ENCODE data around the gene CTU2.

DNA sequence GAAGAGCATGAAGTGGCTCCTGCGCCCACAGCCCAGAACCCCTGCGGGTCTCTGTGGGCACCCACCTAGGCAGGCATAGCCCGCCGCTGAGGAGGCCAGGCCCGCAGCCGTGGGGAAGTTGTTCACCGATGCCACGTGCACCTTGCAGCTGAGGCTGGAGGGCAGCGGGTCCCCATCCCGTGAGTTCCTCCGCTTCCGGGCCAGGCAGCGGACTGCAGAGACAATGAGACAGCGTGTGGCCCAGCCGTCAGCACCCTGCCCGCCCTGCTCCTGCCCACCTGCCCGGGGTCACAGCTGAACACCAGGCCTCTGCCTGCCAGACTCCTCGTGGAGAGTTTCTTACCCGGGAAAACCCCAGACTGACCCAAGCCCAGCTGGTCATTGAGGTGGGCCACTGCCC, 48.9 kb upstream of the CTU2 start:
- TF ChIP-seq POLR2AphosphoS5 (IDR thresholded peaks at IDR 0.05) (no peak), EP300 (IDR thresholded peaks at IDR 0.05) (no peak), POLR2A (IDR thresholded peaks at IDR 0.05) (no peak)
- TF ChIP-seq, protein P1, sequence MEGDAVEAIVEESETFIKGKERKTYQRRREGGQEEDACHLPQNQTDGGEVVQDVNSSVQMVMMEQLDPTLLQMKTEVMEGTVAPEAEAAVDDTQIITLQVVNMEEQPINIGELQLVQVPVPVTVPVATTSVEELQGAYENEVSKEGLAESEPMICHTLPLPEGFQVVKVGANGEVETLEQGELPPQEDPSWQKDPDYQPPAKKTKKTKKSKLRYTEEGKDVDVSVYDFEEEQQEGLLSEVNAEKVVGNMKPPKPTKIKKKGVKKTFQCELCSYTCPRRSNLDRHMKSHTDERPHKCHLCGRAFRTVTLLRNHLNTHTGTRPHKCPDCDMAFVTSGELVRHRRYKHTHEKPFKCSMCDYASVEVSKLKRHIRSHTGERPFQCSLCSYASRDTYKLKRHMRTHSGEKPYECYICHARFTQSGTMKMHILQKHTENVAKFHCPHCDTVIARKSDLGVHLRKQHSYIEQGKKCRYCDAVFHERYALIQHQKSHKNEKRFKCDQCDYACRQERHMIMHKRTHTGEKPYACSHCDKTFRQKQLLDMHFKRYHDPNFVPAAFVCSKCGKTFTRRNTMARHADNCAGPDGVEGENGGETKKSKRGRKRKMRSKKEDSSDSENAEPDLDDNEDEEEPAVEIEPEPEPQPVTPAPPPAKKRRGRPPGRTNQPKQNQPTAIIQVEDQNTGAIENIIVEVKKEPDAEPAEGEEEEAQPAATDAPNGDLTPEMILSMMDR (IDR thresholded peaks at IDR 0.05), result no peak

Data from stomach (tissue), 4 donors.